ENCODE data around the gene ZBTB45.

Gene ZBTB45

DNA sequence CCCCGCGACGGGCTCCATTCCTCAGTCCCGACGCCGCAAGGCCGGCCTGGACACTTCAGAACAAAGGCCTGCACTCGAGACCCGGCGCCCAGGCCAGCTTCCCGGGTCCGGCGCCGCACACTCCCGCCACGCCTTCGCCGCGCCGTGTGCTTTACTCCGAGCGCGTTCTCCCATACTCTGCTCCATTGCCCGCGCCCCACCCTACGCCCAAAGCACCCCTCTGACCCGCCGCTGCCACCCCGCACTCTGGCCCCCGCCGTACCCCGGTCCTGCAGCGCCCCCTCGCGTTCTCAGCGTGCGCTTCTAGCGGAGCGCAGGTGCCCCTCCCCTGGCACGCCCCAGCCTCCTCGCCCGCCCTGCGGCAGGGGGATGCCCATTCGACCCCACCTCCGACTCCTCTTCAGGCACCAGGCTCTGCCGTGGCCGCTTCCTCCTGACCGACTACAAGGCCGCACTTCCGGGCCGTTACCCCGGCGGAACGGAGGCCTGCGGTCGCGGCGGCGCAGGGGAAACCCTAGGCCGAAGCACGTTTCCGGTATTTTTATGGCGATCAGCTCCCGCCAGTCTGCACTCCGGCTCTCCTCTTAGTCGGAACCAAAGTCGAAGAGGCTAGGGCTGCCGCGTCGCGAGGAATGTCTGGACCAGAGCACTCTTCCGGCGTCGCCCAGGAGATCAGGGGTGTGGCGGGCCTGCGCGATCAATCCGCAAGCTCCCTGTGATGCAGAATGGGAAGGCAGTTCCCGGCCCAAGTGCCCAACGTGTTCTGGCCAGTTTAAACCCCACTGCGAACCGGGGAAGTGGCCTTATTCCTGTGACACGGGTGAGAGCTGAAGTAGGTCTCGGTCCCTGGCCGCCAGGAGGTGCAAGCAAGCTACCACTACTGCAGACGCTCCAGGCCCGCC is at the start of gene ZBTB45:
ZBTB45 (minus strand) TSS at position 456 of the 902 bp plus-strand sequence. CDS start 2,137 bp downstream, outside the sequence.
- DNase-seq: peak; percentile 91

DNA sequence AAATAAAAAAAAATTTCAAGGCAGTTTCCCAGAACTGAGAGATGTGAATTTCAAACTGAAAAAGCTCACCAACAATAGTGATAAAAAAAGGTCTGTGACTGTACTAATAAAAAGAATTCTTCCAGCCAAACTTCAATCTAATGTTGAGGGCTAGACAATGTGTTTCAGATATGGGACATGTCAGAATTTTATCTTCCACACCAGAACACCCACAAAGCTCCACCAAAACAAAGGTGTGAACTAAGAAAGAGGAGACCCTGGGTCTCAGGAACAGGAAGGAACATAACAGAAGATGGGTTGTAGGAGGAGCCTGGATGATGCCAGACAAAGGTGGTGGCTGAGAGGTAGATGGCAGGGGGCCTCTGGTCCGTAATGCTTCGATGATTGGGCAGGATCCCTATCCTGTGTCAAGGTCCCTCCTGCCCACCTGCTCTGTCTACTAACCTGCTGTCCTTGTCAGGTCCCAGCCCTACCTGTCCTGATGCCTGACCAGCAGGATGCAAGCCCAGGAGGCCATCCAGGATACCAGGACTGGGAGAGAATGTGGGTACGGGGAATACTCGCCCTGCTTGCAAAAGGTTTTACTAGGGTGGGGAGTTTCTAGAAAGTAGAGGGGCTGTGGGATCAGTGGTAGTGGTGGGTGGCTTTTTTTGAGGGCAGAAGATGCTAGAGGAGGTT is 49.0 kb upstream of the ZBTB45 start:
- no peak for DNase-seq

DNA sequence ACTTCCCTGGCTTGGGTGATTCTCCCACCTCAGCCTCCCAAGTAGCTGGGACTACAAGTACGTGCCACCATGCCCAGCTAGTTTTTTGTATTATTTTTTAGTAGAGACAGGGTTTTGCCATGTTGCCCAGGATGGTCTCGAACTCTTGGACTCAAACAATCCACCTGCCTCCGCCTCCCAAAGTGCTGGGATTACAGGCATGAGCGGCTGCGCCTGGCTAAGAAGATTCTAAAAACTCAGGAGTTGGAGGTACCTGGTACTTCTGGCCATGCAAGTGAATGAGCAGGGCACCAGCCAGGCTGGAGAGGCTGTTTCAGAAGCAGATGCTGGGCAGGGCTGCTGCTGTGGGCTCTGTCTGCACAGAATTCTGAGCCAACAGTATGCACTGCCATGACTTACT is 47.4 kb upstream of the ZBTB45 start:
- no peak for DNase-seq

DNA sequence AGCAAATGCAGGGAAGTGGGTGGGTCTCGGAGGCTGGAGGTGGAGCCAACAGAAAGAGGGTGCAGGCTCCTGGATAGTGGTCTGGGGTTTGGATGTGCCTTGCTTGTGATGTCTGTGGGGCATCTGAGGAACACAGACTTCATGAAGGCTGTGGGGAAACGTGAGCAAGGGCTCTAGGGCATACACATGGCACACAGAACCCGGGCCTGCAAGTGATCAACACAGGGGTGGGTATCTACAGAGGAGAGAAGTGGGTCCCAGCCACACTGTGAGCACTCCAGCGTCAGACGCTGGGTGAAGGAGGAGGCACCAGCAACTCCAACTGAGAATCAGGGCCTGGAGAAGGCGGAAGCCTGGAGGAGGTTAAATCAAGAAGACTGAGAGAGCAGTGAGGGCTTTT is 44.2 kb upstream of the ZBTB45 start:
- no peak for DNase-seq

DNA sequence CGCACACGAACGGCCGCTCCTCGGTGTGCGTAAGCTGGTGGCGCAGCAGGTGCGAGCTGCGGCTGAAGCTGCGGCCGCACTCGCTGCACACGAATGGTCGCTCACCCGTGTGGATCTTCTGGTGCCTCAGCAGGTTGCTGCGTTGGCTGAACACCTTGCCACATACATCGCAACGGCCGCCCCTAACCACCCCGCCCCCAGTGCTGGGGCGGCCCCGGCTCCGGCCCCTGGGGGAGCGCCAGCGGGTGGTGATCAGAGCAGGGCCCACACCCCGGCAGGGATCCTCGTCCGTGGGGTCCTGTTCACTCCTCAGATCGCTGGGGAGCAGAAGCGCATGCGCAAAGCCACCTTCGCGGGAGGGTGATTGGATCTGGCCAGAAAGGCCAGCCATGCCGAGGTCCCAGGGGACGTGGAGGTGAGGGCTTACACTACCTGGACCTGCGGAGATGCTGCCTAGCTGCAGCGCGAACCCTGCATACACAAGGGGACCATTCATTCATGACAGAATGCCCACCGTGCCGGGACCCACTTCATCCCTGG is 43.5 kb upstream of the ZBTB45 start:
- DNase-seq: no peak

DNA sequence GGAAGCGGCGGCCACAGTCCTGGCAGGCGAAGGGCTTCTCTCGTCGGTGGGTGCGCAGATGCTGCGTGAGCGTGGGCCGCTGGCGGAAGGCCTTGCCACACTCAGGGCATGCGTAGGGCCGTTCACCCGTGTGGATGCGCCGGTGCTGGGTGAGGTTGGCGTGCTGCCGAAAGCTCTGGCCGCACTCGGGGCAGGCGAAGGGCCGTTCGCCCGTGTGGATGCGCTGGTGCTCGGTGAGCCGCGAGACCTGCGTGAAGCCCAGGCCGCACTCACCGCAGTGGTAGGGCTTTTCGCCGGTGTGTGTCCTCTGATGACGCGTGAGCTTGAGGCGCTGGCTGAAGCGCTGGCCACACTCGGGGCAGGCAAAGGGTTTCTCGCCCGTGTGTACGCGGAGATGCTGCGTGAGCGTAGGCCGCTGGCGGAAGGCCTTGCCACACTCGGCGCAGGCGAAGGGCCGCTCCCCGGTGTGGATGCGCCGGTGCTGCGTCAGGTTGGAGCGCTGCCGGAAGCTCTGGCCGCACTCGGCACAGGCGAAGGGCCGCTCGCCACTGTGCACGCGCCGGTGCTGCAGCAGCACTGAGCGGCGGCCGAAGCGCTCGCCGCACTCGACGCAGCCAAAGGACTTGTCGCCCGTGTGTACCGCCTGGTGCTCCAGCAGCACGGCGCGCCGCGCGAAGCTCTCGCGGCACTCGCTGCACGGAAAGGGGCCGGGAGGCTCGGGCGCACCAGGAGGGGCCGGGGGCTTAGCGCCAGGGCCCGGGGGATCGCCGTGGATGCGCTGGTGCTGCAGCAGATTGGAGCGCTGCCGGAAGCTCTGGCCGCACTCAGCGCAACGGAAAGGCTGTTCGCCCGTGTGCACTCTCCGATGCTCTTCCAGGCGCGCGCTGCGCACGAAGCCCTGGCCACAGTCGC is 42.8 kb upstream of the ZBTB45 start:
- DNase-seq: no peak

DNA sequence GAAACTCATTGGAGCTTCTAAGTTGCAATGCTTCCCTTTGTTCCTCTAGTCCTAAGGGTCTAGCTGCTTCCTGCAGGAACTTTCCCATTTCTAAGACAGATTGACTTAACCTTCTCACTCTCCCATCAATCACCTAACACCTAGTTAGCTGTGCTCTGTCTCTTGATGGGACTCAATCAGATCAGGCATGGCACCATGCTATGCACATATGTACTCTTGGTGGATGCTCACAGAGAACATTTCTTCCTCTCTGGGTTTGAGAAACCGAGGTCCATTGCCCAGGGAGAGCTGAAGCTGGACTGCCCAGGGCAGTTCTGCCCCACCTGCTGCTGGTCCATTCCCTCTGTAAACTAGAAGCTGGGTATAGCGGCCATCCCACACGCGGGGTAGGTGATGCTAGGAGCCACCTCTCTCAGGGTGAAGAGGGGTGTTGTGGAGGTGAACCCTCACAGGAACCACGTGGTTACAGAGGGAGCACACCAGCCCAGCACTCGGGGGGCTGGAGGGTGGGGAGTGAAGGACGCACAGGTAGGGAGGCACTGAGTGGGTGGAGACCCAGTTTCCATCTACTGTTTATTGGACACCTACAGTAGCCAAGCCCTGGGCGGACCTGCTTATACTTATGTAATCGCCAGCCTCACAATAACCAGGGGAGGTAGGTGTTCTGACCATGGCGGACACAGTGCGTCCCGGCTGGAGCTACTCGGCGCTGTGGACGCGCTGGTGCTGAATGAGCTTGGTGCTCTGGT is 41.9 kb upstream of the ZBTB45 start:
- DNase-seq: no peak

DNA sequence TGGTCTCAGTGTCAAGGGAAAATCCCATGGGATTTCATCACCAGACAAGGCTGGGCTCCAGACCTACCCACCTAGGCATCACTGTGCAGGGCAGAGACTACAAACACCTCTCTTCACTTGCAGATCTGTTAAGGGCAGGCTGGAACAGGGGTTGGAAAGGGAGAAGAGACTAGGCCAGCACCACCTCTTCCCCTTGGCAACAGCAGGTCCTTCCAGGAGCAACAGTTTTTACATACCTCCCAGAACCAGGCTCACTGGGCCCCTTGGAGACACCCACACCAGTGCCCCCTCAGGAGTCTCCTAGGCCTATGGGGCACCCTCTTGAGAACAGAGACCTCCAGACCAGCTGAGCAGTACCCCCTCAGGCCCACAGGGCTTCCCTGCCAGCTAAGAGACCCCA is 41.3 kb upstream of the ZBTB45 start:
- no peak for DNase-seq

DNA sequence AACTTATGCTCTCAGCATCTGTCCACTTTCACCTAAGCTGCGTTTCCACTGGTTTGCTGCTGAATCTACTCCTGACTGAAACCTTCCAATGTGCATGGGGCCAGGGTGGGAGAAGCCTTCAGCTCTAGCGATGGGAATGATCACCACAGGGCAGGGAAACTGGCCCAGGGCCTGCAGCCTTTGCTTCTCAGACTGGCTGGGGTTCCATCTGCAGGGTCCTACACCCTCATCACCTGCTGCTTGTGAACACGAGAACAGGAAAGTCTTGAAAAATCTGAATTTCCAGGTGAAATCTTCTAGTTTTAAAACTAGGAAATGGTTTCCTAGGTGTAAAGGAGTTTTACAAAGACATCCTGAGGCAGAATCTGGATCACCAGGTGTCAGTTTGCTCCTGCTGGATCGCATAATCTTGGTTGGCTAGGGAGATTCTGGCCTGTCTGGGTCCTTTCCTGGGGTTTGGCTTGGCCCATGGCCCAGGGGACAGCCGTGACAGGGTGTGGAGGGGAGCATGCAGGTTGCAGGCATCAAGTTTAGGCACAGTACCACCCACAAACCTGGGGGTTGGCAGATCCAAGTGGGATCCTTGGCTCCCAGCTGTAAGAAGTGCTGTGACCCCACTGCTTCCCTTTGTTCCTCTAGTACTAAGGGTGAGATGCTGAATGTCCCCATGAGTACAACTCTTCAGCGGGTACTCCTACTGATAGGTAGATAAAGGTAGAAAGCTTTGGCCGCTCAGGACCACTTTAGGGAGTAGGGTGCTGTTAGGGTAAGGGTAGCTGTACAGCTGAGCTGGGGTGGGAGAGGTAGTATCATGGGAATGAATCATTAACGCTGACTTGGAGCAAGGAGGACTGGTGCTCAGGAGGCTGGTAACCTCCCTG is 40.6 kb upstream of the ZBTB45 start:
- DNase-seq: no peak

DNA sequence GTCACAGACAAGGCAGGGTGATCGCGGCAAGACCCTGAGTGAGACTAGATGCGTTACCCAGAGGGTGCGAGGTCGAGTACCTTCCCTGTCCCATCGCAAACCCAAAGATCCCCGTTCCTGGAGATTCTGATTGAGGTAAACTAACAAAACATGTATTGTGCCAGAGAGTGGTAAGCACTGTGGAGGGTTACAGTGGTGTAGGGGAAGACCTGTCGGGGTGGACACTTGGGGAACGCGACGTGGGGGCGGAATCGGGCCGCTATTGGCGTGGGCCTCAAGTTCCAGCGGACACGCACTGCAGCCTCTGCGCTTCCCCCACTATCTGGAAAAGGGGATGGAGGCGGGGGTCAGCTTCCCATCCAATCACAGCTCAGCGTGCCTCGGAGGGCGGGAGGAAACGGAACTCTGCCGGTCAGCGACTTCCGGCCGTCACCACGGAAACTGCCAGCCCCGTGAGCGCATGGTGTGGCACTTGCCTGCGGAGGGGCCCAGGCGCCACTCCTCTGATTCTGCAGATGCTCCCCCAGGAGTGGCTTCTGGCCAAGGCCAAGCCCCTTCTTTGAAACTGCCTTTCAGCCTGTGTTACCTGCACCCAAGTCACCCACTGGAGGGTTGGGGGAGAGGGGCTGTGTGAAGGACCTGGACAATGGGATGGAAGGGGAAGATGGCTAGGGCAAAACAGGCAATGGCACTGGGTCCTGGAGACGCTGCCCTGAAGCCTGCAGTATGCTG is 39.8 kb upstream of the ZBTB45 start:
- no peak for DNase-seq

DNA sequence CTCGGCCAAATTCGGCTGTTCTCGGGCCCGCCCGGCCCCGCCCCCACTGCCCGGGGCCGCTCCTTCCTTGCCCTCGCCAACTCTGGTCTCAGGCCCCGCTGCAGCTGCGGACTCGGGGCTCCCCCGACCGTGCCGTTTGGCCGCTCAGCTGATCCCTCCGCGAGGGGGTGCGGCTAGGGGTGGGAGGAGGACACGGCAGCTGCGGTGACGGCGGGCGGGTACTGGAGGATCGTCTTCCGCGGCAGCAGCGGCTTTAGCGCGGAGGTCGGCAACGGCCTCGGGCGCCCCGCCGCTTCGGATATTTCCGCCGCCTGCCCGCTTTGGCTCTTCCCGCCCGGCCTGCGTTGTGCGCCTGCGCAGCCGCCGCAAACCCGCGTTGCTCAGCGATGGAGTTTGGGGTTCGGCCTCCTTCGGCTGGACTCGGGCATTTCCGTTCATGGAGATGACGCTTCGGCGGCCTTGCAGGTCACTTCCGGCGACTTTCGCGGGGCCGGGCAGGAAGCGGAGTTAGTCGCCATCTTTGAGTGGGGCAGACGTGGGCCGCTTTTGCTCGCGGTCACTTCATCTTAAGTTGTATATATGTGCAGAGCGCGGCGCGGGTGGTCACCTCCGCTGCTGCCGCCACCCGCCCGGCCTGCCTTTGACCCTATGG is 39.1 kb upstream of the ZBTB45 start:
- DNase-seq: no peak

DNA sequence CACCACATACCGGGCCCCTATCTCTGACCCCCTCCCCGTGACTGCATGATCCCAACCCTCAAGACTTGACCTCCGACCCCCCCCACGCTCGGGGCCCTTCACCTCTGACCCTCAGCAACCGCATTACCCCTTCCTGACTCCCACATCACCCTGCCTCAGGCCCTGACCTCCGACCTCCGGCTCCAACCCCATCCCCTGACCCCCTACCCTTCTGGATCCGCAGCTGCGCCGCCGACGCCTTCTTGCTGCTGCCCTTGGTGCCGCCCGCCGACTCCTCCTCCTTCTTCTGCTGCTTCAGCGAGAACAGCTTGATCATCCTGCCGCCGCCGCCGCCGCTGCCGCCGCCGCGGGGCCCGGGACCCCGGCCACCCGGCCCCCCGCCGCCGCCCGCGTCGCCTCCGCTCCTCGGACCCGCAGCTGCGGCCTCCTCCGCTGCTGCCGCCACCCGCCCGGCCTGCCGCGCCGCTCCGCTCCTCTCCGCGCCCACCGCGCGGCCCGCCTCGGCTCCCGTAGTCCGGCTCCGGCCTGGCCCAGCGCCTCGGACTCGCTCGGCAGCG is 38.5 kb upstream of the ZBTB45 start, which contains the start of gene UBE2M:
UBE2M (minus strand) TSS at position 546 of the 557 bp plus-strand sequence; CDS start at position 316, 230 bp downstream.
- no peak for DNase-seq

DNA sequence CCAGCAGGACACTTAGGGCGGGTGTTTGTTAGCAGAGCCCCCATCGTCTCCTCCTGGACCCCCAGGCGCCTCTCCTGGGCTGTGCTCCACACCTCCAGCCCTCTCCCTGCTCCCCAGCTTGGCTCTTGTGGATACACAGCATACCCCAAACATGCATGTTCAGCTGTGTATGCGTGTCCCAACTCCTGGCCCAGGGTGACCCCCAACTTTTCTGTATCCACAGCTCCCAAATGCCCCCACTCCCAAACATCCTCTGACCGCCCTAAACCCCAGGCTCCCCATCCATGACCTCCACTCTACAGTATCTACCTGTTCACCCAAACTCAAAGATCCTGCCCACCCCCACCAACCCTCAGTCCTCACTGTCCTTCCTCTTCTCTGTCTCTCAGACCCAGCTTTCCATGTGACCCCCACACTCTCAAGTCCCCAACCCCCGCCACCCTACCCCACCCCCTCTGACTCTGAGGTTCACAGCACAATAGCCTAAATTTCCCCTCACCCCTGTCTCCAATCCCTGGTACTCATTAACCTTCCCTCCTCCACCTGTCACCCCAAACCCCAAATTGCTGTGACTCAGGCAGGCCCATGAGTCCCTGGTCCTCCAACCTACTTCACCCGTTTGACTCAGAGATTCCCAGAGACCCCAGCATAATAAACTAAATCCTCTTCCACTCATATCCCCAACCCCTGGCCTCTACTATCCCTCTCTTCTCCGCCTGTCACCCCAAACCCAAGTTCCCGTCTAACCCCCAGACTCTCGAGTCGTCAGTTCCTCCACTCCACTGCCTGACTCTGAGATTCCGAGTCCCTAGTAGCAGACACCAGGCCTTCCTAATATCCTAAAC is 37.8 kb upstream of the ZBTB45 start:
- DNase-seq: no peak

DNA sequence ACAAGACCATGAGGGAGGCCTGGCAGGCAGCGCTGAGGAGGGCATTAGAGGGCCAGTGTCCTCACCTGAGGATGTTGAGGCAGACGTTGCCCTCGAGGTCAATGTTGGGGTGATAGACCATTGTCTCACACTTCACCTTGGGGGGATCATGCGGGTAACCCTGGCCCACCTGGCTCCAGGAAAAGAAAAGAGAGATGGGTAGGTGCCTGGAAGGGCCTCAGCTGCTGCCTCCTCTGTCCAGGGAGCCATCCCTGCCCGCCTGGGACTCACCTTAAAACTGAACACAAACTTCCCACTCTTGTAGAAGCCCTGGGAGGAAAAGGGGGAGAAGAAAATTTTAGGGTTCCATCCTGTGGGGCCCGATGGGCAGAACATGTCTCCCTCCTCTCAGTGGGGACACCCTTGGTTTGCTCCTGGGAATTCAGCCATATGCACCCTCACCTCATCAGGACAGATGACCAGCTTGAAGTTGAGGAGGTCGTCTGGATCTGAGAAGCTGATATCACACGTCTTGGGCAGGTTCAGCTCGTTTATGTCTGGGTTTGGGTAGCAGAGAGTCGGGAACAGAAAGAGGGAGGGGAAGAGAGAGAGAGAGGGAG is 37.1 kb upstream of the ZBTB45 start:
- no peak for DNase-seq

DNA sequence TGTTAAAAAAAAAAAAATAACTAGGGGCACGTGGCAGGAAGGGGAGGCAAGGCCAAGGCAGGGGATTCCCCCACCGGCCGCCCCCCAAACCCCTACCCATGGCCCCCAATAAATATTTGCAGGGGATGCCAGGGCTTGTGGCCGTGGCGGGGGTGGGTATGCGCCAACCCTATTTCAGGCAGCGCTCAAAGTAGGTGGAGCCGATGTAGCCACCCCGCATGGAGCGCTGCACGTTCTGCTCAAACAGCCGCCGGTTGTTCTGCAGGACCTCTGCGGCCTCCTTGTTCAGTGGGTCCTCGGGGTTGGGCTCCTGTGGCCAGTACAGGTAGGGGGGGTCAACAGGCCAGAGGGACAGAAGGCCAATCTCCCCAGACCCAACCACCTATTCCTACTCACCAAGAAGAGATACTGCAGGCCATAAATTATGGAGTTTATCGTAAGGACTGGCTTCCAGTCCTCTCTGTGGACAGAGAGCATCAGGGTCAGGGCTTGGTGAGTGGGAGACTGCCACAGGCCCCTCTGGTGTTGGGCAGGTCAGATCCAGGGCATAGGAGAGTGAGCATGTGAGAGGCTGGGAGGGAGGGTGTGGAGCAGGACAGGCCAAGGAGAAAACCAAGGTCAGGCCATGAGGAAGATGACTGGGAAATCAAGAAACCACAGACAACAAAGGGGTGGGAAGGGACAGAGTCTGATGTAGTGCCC is 36.5 kb upstream of the ZBTB45 start:
- DNase-seq: no peak

DNA sequence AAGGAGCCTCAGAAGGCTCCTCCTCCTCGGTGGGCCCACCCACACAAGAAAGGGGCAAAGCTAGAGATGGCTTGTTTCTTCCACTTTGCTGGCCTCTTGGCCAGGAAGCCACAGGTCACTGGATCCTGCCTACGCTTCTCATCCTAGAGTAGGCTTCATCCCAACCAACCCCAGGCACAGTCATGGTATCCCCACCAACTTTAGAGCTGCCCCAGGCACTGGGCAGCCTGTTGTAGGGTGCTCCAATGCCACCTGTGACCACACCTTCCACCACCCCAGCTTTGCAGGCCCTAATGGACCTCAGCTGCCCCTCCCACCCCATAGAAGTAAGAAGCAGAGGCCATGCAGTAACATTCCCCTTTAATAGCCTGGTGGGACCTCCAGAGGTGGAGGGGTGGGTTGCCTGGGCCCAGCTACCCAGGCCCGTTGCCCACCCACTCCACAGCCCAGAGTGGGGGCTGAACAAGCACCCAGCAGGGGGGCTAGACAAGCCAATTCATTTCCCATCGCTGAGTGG is 35.8 kb upstream of the ZBTB45 start:
- DNase-seq: no peak
